Epithelial cell of esophagus (primary cell): ENCODE results near the gene AKR1A1.

Experiments
- DNase-seq: peaks from one replicate; pipeline ENCODE4 v3.0.0; 2010; ENCODE audit warnings: low read depth
- H3K4me3 ChIP-seq: 2 replicates; pipeline ENCODE4 v1.5.1; 2011; ENCODE audit warnings: mild to moderate bottlenecking, low read length, control low read depth
- TF ChIP-seq, protein P1 (sequence below): IDR thresholded peaks from 2 replicates; pipeline ENCODE4 v1.5.1; 2011; ENCODE audit warnings: low read depth, mild to moderate bottlenecking, low read length, control low read depth, inconsistent platforms; ENCODE audit not compliant: insufficient read depth; ENCODE audit errors: missing control alignments

The AKR1A1 gene

GRCh38 chr1:45545553-45546310, 4.9 kb upstream of the AKR1A1 start:
- TF ChIP-seq, protein P1, sequence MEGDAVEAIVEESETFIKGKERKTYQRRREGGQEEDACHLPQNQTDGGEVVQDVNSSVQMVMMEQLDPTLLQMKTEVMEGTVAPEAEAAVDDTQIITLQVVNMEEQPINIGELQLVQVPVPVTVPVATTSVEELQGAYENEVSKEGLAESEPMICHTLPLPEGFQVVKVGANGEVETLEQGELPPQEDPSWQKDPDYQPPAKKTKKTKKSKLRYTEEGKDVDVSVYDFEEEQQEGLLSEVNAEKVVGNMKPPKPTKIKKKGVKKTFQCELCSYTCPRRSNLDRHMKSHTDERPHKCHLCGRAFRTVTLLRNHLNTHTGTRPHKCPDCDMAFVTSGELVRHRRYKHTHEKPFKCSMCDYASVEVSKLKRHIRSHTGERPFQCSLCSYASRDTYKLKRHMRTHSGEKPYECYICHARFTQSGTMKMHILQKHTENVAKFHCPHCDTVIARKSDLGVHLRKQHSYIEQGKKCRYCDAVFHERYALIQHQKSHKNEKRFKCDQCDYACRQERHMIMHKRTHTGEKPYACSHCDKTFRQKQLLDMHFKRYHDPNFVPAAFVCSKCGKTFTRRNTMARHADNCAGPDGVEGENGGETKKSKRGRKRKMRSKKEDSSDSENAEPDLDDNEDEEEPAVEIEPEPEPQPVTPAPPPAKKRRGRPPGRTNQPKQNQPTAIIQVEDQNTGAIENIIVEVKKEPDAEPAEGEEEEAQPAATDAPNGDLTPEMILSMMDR, result no peak
- H3K4me3 ChIP-seq, result no peak overlapping the region
- DNase-seq, result no peak

DNA sequence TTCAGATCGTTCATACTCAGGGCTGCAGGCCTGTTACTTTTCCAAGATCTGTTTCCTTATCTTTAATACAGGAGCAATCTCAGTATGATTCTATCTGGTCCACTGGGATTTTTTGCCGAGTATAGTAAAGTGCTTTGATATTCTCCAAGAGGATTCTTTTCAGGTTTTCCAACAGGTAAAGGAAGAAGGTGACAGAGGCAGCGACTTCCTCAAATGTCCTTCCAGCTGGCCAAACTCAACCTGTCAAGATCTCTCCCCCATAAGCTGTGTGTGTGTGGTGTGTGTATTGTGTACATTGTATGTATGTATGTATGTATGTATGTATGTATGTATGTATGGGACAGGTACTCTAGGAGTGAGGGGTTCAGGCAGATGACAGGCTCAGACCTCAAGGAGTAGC, 1.1 kb downstream of the AKR1A1 start:
- peak overlapping the region; percentile 93 for H3K4me3 ChIP-seq

GRCh38 chr1:45552331-45552730, 1.7 kb downstream of the AKR1A1 start:
- DNase-seq, result peak; percentile 95
- TF ChIP-seq, protein P1, result no peak
- no peak overlapping the region for H3K4me3 ChIP-seq

More for the DNA sequence above, 1.1 kb downstream of the AKR1A1 start:
- DNase-seq, result no peak
- TF ChIP-seq, protein P1, result no peak

DNA sequence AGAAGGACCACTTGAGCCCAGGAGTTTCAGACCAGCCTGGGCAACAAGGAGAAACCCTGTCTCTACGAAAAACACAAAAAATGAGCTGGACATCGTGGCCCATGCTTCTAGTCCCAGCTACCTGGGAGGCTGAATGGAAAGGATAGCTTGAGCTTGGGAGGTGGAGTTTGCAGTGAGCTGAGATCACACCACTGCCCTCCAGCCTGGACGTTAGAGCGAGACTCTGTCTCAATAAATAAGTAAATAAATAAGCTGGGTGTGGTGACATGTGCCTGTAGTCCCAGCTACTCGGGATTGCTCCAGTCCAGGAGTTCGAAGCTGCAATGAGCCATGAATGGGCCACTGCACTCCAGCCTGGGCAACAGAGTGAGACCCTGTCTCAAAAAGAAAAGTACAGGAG, 3.6 kb downstream of the AKR1A1 start:
- H3K4me3 ChIP-seq, result no peak overlapping the region
- no peak for DNase-seq
- TF ChIP-seq, protein P1, result no peak

- TF ChIP-seq, protein P1, result no peak
- H3K4me3 ChIP-seq, result no peak overlapping the region
- peak; percentile 57 for DNase-seq
Observed at GRCh38 chr1:45557422-45557944, 6.9 kb downstream of the AKR1A1 start.

GRCh38 chr1:45563843-45564242, 13.2 kb downstream of the AKR1A1 start:
- no peak overlapping the region for H3K4me3 ChIP-seq
- TF ChIP-seq, protein P1, result no peak
- DNase-seq, result no peak

GRCh38 chr1:45566722-45567121, 16.1 kb downstream of the AKR1A1 start:
- H3K4me3 ChIP-seq, result no peak overlapping the region
- TF ChIP-seq, protein P1, result no peak
- DNase-seq, result no peak
